ENCODE results near the gene UBE2Q2. TPM values are rescaled to one million over a fixed set of nuclear protein-coding genes. Genes with fewer than 3 reads are reported as not detected.
"Not testable (repeated sequence)": the region's sequence is repeated elsewhere in the genome, so short reads cannot be mapped to it uniquely, and the experiment has no call there.

The UBE2Q2 gene
- 85.5 TPM for total RNA-seq (ENCODE audit: insufficient read depth, low replicate concordance)

DNA sequence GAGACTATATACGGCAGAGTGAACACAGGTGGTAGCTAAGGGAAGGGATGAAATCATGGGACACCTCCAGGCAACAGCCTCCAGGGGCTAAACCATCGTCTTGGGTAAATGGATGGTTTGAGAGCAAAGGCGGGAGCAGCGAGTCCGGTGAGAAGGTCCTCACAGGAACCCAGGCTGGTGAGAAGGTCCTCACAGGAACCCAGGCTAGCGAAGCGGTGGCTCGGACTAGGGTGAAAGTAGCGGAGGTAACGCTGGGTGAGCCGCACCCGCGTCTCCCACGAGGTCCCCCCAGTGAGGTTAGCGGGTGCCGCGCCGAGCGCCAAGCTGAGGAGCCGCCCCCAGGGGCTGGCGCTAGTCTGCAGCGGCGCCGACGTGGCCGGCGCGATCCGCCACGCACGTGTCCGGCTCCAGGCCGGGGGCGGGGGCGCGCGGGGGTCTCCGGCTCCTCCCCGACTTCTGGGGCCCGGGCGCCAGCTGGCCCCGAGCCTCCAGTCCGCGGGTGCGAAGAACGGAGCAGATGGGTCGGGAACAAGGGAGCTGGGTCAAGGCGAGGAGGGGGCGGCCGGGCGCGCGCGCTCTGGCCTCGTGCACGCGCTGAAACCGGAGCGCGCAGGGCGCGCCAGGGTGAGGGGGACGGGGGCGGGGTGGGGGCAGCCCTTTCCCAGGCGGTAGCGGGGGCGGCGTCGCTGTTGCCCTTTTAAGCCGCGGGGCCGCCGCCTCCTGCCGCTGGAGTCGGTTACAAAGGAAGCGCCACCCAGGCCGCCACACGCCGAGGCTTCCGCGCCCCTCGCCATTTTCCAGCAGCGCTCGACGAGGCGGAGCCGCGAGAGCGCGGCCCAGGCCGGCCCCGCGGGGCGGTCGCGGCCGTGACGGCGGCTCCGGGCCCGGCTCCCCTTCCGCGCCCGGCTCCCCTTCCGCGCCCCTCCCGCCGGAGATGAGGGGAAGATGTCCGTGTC, at the start of gene UBE2Q2:
Gene UBE2Q2 (plus strand): TSS at position 726 of the 956 bp plus-strand sequence. CDS start 220 bp downstream, at position 946.
- DNase-seq (ENCODE audit: low spot score) = peak; percentile 84

DNA sequence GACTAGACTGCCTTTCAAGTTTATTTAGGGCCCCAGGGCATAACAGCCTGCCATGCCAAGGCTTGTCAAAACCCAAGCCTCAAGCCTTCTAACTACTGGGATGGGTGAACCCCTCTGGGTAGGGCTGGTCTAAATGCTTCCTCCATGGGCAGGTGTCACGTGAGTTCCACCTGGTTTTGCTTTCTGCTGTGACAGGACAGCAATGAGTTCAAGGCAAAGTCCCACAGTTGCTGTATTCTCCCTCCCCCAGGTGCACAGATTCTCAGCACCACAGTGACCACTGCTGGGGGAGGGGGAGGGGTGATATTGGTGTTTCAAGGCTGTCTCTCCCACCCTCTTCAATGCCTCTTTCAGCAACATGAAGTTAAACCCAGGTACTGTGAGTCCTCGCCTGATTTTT, 46.9 kb upstream of the UBE2Q2 start:
- DNase-seq (ENCODE audit: low spot score) = no peak

DNA sequence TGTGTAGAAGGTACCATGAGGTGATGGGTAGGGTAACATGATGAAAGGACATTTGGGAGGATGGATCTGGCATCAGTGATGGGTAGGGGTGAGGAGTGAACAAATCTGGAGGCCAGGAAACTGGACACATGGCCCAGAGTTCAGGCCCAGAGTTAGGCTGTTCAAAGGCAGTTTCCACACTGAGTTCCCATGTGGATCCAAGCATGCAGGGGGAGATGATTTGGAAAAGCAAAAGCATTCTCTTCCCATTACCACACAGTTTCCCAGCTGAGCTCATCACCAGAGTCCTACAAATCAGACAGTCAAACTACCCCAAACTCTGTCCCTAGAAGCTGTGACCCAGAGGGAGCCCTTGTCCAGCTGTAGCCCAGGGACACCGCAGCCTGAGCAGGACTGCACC, 46.1 kb upstream of the UBE2Q2 start:
- DNase-seq (ENCODE audit: low spot score) = not testable (repeated sequence)

DNA sequence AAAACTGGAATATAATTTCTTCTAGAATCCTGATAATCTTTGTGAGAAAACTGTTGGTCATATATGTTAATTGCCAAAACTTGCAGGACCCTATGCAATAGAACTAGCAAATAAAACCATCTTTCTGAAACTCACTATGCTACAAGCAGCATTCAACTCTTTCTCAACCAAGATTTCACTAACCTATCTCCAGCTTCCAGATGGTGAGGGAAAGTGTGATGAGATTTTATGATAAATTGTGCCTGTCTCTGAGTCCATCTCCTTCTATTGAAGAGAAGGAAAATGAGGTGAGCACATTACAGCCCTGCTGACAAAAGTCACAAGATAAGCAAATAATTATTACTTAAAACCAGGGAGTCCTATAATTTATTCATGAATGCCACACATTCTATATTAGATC, 44.1 kb upstream of the UBE2Q2 start:
- no peak for DNase-seq (ENCODE audit: low spot score)

DNA sequence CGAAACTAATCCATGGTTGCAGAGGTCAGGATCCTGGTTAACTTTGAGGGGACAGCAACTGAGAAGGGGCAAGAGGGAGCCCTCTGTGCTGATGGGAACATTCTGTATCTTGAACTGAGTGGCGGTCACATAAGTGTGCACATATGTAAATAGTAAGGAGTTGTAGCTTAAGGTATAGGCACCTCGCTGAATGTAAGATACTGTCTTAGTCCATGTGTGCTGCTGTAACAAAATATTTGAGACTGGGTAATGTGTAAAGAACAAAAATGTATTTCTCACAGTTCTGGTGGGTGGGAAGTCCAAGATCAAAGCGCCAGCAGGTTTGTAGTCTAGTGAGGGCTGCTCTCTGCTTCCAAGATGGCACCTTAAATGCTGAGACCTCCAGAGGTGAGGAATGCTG, 42.8 kb upstream of the UBE2Q2 start:
- DNase-seq (ENCODE audit: low spot score) = not testable (repeated sequence)

DNA sequence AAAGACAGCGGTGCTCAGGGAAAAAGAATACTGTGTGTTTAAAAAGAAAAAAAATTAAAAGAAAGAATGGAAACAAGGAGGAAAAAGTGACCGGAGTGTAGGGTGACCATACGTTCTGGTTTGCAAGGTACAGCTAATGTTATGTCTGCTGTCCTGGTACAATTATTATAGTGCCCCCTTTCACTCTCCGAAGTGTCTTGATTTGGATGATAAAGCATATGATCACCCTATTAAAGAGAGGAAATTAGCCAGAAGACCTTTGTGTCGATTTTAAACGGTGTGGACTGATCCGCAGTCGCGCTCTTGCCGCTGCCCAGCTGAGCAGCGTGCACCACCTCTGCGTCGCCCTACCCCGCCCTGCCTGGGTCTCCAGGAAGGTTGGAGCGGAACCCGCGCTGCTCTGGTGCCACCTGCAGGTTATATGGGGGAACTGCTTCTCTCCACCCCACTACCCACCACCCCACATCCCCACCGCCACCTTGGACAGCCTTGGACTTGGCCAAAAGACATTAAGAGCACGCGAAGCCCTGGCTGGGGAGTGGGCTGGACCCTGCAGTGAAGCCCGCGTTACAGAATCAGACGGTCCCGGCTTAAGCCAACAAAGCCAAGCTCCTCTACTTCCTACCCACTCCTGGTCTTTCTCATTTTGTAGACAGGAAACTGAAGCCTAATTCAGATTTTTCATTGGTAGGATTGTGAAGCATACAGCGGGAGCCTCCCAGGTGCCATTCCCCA, 41.2 kb upstream of the UBE2Q2 start:
- DNase-seq (ENCODE audit: low spot score) = peak; percentile 84

DNA sequence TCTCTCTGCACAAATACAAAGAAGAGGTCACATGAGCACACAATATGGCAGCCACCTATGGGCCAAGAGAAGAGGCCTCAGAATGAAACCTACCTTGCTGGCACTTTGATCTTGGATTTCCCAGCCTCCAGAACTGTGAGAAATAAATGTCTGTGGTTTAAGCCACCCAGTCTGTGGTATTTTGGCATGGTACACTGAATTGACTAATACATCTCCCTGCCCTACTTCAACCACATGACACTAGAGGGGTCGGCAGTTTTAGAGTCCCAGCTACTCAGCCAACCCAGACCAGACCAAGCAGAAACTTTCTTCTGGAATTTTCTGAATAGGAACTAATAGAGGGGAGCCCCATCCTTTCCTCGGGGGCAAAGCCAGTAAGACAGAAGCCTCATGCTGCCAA, 35.8 kb upstream of the UBE2Q2 start:
- DNase-seq (ENCODE audit: low spot score) = not testable (repeated sequence)

DNA sequence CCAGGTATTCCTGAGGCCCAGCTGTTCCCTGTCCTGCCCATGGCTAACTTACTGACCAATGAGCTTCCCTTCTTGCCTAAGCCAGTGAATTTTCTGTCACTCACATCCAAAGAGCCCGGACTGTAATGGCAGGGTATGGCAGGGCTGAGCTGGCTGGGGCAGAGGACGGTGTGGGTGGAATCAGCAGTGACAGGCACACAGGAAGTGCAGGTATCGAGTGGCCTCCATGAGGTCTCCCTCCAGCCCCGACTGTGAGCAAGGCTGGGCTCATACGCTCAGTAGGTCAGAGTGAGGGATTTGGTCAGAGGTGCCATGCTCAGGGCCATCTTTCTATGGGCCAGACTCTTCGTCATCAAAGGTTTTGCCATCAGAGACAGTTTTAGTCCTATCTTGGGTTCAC, 35.2 kb upstream of the UBE2Q2 start:
- DNase-seq (ENCODE audit: low spot score) = not testable (repeated sequence)

DNA sequence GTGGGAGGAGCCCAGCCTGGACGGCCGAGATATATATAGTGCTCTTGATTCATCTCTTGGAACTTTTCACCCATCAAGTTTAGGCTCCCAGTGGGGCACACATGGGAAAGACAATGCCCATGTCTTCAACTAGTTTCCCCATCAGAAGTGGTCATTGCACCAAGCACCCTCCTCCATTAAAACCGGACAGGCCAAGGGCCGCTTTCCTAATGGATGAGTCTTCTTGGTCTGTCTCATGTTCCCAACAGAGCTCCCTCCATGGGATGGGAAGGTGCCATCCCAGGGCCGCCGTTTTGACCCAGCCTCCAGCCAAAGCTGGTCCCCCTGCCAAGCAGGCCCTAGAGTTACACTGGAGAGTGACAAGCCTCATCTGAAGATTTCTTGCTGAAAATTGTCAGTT, 34.7 kb upstream of the UBE2Q2 start:
- no peak for DNase-seq (ENCODE audit: low spot score)

DNA sequence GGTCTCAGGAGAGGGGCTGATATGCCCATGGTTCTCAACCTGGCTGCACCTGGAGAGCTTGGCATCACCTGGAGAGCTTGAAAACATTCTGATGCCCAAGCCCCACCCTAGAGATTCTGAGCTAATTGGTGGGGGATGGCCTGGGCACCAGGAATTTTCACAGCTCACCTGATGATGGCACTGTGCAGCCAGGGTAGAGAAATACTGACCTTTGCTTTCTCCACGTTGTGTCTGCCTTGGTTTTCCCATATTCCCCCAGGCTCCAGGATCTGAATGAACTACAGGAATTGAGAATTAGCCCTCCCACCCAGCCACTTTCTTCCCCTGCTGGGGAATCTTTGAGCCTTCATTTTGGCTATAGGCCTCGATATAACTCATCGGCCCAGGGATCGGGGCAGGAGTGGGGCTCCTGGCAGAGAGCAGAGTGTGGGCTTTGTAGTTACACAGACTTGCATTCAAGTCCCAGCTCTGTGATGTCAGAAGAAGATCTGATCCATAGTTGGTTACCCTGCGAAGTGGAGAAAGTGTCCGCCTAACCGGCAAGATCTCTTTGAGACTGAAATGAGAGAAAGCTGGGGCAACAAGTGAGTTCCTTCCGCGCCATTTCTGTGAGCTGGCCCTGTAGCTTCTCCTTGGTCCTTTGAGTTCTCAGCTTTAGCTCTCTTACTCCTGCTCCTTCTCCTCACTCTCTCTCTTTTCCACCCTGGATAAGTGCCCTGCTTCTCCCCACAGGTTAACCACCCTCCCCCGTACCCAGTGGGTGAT, 33.1 kb upstream of the UBE2Q2 start:
- peak; percentile 17 for DNase-seq (ENCODE audit: low spot score)

DNA sequence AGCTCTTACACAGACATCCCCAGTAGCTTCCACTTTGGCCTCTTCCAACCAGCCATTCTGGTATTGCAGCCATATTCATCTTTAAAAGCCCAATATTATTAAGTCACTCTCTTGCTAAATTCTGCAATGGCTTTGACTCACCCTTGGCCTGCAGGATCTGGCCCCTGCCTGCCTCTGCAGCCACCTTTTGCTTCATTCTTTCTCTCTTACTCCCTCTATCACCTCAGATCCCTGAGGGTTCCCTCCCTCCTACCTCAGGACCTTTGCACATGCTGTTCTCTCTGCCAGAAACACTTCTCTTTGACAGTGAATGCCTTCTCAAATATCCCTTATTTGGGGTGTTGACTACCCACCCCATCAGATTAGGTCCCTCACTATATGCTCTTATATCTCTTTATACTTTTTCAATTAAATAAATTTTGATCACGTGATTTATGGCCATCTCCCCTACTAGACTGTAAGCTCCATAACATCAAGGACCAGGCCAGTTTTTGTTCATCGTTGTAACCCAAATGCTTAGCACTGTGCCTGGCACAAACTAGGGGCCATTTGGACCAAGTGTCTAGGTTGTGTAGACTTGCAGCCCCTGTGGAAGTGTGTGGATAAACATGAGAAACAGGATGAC, 32.3 kb upstream of the UBE2Q2 start:
- no peak for DNase-seq (ENCODE audit: low spot score)

DNA sequence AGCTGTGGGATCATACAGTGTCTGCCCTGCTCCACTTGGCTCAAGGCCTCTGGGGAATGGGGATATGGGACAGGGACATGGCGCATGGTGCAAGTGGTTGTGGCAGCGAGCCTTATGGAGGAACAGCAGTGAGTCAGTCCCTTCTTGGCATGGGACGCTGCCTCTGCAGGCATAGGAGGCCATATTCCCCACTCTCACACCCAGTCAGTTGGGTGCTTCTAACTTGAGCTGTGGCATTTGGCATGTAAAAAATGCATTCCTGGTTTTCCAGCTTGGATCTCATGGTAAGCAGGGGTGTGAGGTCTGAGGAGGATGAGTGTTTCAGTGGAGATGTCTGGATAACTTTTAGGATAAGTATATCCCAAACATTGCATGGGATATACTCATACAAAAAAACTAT, 31.6 kb upstream of the UBE2Q2 start:
- no peak for DNase-seq (ENCODE audit: low spot score)

DNA sequence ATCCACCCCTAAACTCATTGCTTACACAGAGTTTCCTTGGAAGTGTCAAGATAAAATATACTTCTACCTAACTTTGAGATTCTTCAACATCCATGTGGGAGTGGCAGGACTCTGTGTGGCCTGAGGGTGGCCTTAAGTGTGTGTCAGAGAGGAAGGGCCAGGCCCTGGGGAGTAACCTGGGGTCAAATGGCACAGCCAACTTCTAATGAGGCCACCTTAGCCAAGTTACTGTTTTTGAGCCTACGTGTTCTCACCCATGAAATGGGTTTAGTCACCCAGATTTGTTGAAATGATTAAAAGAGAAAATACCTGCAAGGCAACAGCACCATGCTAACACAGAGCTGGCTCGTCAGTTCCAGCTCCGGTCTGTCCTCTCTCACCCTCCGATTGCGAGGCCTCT, 28.5 kb upstream of the UBE2Q2 start:
- no peak for DNase-seq (ENCODE audit: low spot score)

DNA sequence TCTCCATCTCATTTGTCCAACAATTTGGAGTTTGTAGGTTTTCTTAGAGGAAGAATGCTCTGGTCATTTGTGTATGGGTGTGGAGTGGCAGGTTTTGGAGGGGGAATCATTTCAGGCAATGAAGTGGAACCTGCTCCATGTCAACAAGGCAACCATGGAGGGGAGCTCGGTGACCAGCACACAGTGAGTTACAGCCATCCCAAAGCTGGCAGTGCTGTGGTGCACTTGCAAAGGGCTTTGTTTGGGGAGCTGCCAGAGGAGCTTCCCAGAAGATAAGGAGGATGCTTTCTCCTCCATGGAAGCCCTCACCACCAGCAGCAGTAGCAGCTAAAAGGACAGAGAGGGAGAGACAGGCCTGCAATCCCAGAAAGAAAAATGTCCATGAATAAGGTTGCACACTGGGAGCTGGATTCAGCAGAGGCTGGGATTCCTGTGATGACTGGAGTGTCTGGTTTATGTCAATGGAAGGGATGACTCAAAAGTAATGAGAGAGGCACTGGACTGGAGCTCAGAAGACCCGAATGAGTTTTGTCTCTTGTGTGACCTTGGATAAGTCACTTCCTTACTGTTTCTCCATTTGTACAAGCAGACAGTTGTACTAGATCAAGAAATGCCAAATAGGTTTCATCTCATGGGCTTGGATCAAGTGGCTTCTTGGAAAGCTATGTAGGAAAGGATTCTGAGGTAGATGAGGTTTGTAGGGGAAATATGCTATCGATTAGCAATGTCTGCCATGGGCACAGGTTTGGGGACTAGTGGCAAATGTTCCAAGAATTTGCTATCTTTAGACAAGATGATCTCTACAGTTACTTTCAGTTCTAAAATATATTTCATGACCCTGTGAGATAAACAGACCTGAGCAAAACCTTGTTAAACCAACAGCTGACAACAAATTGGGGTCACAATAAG, 27.2 kb upstream of the UBE2Q2 start:
- DNase-seq (ENCODE audit: low spot score) = peak; percentile 13

DNA sequence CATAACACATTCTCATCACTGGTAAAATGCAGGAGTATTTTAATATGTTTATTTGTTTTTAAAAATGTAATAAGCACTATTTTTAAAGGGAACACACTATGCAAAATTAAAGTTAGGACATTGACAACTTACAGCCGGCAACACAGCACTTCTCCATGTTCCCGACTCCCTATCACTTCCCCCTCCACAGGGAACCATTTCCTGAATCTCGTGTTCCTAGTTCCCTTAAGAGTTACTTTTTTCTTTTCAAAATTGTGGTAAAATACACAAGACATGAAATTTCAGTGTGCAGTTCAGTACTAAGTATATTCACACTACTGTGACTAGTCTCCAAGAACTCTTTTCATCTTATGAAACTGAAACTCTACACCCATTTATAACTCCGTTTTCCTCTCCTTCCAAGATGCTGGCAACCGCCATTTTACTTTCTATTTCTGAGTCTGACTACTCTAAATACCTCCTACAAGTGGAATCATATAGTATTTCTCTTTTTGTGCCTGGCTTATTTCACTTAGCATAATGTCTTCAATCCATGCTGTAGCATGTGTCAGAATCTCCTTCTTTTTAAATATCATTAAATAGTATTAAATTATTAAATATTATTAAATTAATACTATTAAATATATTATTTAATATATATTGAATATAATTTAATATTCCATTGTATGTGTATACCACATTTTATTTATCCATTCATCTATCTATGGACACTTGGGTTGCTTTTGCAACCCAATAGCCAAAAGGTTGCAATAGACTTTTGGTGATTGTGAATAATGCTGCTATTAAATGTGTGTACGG, 25.9 kb upstream of the UBE2Q2 start:
- no peak for DNase-seq (ENCODE audit: low spot score)

DNA sequence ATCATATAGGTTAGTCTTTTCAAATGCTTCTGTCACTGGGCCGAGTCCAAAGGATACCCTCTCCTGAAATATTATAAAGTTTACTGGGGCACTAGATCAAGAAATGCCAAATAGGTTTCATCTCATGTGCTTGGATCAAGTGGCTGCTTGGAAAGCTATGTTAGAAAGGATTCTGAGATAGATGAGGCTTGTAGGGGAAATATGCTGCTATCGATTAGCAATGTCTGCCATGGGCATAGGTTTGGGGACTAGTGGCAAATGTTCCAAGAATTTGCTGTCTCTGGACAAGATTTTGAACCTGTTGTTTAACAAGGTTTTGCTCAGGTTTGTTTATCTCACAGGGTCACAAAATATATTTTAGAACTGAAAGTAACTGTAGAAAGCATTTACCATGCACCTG, 23.0 kb upstream of the UBE2Q2 start:
- no peak for DNase-seq (ENCODE audit: low spot score)

DNA sequence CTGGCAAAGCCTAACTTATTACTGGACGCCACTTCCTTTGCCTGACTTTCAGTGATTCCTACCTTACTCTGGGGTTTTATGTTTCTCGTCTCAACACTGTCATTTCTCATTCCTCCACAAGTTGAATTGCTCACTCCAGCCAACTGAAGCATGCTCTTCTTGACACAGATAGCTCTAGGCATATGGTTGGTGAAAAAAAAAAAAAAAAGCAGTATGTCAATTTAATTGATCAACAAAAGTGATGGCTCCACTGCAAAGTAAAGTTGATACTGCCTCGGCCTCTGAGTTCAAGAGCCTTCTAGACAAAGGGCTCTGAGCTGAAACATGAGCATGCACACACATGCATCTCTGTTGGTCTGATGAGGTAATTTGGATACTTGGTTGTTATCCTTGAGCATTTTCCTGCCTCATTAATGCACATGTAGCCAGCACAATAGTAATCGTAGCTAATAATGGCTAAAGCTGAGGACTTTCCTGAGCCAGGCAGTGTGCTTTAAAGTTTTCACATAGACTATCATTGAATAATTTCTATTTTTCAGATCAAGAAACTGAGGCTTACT, 21.4 kb upstream of the UBE2Q2 start:
- DNase-seq (ENCODE audit: low spot score) = no peak

DNA sequence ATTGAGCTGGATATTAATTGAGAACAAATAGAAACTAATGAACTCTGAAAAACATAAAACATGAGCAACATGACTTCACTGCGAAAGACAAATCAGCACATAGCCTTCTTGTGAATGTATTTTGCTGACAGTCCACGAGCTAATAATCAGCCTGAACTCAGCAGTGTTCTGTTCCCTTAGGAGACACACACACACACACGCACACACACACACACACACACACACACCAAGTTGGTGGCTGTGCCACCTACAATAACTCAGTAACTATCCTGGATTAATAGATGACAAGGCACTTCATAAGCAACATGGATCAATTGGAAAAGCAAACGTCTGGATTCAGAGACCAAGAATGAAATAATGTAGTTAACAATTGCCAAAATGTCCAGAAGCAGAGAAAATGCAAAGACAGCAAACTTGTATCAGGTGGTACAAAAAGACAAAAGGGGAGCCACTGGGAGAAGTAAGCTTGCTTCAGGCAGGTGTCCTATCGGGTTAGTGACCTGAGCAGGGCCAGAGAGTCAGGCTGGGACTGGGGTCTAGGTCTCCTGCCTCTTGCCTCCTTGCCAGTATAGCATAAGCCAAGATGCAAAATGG, 20.5 kb upstream of the UBE2Q2 start:
- no peak for DNase-seq (ENCODE audit: low spot score)
